ENCODE measurements around the gene PPM1G.
"Not testable (repeated sequence)": the region's sequence is repeated elsewhere in the genome, so short reads cannot be mapped to it uniquely, and the experiment has no call there.

- not testable (repeated sequence) for TF ChIP-seq CTCF (conservative IDR thresholded peaks at IDR 0.05; ENCODE audit: low read depth, low read length); EZH2 (IDR thresholded peaks at IDR 0.05; ENCODE audit: borderline replicate concordance, low read depth, low read length, poor library complexity, severe bottlenecking)
Measured at GRCh38 chr2:27353386-27353761, 56.0 kb downstream of the PPM1G start.

Data from A673 (cell line).